HG02840 (cell line): ENCODE measurements around the gene TDRD6.

Source experiments
- ATAC-seq: cut with Tn5 transposase; IDR thresholded peaks from one replicate; pipeline ENCODE4 v1.9.1; 2021; ENCODE audit warnings: mild to moderate bottlenecking, moderate library complexity, moderate number of reproducible peaks; ENCODE audit not compliant: unreplicated experiment, low FRiP score

The TDRD6 gene

DNA sequence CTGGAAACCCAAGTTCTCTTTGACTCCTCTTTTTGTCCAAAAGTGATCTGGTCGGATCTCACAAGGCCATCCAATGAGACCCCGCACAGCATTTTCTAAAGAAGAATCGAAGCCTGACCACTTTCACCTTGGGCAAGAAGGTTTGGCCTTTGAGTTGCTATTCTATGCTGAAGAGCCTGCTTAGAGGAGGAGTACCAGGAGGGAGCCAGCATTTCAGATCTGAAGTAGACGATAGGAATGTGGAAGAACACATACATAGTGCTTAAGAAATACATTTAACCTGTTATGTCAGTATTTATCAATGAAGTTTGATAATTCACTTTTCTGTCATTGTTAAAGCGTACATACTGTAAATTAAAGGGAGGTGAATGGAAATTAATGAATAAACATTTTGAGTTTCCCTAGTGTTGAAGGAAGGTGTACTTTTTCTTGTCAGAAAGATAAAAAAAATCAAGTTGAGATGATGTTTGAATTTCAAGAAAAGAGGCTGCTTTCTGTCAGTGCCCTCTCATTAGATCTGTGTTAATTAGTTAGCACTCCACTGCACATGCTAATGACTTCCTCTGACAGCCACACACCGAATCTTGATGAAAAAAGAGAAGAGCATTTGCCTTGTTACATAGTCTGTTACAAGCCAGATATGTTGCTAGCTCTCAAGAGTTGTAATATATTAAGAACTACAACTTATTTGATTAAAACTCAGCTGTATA is 10.9 kb upstream of the TDRD6 start:
- no peak for ATAC-seq

DNA sequence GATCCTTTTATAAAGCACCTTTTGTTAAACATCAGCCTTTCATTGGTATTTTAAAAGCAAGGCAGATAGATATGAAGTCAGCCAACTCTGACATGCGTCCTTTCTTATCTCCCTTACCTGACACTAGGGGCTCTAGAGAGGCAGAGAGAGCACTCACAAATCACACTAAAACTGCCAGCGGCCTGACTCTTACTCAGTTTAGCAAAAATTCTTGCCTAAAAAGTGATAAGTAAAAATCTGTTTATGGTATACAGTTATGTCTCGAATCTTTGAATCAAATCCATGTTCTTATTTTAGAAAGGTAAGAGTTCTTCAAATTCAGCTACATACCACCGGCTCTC is 10.4 kb upstream of the TDRD6 start:
- ATAC-seq, result no peak

DNA sequence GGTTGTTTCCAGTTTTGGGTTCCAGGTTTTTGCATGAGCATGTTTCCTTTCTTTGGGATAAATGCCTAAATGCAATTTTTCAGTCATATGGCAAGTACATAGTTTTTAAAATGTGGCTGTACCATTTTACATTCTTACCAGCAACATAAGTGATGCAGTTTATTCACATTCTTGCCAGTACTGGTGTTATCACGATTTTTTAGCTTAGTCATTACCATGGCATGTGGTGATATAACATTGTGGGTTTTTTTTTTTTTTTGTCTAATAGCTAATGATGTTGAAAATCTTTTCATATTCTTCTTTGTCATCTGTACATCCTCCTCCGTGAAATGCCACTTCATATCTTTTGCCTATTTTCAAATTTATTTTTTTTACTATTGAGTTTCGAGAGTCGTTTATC is 2.9 kb upstream of the TDRD6 start:
- ATAC-seq, result no peak

DNA sequence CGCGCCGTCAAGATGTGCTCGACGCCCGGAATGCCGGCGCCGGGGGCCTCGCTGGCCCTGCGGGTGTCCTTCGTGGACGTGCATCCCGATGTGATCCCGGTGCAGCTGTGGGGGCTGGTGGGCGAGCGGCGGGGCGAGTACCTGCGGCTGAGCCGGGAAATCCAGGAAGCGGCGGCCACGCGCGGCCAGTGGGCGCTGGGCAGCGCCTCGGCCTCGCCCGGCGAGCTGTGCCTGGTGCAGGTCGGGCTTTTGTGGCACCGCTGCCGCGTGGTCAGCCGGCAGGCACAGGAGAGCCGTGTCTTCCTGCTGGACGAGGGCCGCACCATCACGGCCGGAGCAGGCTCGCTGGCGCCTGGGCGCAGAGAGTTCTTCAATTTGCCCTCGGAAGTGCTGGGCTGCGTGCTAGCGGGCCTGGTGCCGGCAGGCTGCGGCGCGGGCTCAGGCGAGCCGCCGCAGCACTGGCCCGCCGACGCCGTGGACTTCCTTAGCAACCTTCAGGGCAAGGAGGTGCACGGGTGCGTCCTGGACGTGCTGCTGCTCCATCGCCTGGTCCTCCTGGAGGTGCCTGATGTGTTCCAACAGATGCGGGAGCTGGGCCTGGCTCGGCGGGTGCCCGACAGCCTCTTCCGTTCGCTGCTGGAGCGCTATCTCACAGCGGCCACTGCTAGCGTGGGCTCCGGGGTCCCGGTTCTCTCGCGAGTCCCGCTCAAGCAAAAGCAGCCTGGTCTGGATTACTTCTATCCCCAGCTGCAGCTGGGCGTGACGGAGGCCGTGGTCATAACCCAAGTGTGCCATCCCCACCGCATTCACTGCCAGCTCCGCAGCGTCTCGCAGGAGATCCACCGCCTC is 656 bp downstream of the TDRD6 start:
- ATAC-seq, result no peak

DNA sequence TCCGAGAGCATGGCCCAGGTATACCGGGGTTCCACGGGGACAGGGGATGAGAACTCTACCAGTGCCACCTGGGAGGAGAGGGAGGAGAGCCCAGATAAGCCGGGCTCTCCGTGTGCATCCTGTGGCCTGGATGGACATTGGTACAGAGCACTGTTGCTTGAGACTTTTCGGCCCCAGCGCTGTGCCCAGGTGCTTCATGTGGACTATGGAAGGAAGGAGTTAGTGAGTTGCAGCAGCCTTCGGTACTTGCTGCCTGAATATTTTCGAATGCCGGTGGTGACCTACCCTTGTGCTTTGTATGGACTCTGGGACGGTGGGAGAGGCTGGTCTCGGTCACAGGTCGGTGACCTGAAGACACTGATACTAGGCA is 1.3 kb downstream of the TDRD6 start:
- no peak for ATAC-seq

DNA sequence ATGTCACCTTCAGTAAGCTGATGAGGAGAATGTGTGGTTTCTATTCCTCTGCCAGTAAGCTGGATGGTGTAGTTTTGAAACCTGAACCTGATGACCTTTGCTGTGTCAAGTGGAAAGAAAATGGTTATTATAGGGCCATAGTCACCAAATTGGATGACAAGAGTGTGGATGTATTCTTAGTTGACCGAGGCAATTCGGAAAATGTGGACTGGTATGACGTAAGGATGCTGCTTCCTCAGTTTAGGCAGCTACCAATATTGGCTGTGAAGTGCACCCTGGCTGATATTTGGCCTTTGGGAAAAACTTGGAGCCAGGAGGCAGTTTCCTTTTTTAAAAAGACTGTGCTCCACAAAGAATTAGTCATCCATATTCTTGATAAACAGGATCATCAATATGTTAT is 2.0 kb downstream of the TDRD6 start:
- ATAC-seq, result no peak

DNA sequence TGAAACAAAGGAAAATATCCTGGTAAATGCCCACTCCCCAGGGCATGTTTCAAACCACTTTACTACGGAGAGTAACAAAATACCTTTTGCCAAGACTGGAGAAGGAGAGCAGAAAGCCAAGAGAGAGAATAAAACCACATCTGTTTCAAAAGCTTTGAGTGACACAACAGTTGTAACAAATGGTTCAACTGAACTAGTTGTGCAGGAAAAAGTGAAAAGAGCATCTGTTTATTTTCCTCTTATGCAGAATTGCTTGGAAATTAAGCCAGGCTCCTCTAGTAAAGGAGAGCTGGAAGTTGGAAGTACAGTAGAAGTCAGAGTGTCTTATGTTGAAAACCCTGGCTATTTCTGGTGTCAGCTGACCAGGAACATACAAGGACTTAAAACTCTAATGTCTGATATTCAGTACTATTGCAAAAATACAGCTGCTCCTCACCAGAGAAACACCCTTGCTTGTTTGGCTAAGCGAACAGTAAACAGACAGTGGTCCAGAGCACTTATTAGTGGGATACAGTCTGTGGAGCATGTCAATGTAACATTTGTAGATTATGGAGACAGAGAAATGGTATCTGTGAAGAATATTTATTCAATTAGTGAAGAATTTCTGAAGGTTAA is 2.6 kb downstream of the TDRD6 start:
- ATAC-seq, result no peak

DNA sequence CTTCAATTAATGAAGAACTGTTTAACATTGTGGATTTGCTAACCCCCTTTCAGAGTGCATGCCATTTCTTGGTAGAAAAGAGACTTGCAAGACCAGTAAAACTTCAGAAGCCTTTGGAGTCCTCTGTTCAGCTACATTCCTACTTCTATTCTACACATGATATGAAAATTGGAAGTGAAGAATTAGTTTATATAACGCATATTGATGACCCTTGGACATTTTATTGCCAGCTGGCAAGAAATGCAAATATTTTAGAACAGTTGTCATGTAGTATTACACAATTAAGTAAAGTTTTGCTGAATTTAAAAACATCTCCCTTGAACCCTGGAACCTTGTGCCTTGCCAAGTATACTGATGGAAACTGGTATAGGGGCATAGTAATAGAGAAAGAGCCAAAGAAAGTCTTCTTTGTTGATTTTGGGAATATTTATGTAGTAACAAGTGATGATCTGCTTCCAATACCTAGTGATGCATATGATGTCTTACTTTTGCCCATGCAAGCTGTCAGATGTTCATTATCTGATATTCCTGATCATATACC is 3.3 kb downstream of the TDRD6 start:
- no peak for ATAC-seq

DNA sequence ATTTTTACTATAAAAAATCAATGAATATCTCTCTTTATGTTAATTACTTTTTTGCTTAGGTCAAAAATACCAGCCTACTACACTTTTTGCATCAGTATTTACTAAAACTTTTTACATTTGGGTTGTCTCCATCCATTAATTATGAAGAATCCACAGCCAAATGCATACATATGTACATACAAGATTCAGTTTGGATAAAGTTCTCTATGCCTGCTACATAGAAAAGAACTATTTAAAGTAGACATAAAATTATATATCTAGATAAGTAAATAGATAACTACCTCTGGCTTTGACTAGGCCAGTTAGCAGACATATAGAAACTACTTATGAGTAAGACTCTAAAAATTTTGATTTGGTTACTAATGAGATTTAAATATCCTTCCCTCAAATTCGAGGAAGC is 12.3 kb downstream of the TDRD6 start:
- ATAC-seq, result no peak

DNA sequence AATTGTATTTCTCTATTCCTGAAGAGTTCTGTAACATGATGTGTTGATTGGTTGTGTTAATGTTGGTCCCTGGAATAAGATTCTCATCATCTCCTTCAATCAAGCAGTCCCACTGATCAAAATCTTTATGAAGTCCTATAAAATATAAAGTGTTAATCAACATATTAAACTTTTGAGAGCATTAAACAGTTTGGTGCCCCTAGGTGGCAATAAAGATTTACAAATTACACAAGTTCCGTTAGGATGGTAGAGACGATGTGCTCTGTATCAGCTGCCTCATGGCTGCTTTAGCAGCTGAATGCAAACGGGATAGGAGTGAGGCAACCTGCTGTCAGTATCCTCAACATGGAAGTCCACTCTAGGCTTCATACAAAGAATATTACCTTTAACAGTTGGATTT is 16.9 kb downstream of the TDRD6 start:
- ATAC-seq, result no peak

DNA sequence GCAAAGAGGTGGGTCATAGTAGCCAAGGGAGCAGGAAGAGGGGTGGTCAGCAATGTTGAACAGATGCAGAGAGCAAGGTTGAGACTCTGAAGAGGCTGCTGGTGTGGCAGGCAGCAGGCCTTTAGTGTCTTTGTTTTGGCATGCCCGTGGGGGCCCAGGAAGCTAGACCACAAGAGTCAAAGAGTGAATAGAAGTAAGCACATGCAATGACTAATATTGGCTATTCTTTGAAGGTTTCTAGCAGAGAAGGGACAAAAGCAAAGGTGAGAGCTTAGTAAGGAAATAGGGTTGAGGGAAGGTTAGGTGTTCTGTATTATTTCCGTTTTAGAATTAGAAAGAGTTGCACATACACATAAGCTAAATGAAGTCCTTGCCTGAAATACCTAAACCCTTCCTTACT is 18.8 kb downstream of the TDRD6 start:
- no peak for ATAC-seq

DNA sequence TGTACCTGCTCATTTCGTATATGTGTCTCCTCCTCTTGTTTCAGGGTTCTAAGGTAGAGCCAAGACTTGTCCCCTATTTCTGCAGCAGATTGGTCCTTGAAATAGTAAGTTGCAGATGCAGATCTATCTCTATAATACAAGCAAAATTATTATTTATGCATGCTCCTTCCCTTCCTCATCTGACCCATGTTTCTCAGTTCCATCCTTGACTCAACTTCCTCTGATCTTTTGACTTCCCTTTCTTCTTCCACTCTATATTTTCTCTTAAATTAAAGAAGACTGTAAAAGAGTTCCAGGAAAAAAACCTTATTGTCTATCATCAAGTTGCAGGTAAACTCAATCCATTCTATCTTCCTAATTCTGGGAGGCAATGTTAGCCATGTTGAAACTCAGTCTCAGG is 23.8 kb downstream of the TDRD6 start:
- no peak for ATAC-seq

DNA sequence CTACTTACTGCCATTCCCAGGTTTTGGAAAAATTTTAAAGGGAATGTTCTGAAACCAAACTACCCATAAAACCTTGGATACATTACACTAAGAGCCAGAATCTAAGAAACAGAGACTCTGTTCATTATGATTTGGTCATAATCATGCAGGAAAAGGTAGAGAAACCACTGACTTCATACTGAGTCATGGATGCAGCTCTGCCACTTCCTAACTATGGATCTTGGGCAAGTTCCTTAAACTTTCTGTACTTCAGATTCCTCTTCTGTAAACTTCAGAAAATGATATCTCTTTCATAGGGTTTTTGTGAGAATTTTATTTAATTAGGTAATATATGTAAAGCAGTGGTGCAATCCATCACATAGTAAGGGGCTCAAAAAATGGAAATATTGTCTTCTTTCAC is 27.5 kb downstream of the TDRD6 start:
- ATAC-seq, result no peak

DNA sequence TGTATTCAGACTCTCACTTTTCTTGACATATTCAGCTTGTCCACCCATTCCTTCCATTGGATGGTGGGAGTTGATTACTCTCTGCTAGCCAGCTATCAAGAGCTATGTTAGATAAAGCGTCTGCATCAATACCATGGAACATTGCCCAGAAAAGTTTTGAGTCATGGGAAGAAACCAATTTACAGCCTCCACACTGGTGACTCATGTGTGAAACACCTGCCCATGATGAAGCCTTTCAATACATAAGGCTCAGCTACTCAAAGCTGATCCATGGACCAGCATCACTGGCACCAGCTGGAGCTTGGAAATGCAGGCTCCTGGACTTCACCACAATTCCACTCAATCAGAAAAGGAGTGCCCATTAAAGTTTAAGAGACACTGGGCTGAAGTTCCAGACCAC is 31.4 kb downstream of the TDRD6 start:
- no peak for ATAC-seq

DNA sequence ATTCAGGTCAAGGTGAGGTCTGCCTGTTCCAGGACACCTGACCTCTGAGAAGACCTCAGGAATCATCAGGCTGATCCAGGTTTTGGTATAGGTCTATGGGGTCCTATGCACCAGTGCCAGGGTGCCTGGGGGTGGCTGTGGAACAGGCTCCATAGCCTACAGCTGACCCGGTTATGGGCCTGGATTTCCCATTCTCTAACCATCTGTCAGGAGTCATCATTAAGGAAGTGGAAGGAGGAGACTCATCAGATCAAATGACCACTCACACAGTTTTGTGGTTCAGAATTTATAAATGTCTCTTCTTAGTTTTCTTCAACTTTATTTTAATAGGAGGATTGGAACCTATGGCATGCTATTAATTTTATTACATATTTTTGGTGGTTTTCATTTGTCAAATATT is 32.7 kb downstream of the TDRD6 start:
- no peak for ATAC-seq

DNA sequence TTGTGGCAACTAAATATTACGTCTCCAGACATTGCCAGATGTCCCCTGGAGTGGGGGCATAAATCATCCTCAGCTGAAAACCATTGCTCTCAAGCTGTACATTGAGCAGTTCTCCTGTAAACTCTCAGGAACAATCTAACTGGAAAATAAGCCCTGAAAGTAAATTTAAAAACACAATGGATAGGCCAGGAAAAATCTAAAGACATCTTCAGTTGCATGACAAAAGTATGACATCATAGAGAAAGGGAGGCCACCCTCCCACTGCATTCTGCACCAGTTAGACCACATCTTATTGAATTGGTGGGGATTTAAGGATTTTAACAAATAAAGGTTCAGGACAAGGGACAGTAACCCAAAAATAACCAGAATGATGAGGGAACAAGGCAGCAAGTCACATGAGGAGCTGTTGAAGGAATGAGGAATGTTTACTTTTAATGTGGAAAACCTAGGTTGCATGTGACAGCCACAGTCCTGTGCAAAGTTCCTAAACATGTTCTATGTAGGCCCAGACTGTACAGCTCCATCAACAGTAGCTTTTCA is 42.2 kb downstream of the TDRD6 start:
- ATAC-seq, result no peak

DNA sequence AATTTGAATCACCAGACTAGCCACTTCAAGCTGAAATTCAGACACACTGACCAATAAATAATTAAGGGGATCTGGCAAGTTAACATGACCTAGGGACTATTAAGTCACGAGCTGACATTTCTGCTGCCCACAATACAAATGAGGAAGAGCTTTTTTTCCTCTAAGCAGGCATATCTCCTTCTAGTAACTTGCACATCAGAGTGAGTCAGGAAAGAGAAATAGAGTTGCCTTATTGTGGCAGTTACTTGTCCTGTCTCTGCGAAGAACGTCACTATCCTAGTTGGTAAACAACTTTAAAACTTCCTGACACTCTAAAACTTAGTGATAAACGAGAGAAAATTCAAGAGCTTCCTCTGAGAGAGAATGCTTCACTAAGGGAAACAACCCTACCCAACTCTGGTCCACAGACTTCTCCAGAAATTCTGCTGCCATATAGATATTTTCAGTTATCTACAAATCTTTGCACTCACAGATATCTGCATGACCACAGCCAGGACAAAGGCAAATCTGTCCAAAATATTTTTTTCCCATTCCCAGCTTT is 43.3 kb downstream of the TDRD6 start:
- ATAC-seq, result no peak

DNA sequence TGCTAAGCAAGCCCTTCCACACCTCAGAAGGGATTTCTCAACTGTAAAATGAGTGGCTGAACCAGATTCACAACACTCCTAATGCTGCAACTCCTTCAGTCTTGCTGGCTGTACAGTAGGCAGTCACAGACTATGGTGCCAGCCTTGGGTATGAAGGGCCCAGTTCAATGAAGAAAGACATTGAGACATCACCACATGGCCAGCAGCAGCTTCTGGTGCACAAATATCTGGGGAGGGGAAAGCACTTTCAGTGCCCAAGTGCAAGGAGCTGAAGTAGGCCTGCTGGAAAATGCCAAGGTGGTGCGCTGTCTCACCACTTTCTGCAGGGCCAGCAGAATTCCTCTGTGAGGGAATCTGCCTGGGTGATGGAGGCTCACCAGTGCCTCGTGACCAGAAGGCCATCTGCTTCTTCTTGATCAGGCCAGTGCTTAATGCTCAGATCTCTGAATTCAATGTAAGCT is 45.7 kb downstream of the TDRD6 start:
- no peak for ATAC-seq

DNA sequence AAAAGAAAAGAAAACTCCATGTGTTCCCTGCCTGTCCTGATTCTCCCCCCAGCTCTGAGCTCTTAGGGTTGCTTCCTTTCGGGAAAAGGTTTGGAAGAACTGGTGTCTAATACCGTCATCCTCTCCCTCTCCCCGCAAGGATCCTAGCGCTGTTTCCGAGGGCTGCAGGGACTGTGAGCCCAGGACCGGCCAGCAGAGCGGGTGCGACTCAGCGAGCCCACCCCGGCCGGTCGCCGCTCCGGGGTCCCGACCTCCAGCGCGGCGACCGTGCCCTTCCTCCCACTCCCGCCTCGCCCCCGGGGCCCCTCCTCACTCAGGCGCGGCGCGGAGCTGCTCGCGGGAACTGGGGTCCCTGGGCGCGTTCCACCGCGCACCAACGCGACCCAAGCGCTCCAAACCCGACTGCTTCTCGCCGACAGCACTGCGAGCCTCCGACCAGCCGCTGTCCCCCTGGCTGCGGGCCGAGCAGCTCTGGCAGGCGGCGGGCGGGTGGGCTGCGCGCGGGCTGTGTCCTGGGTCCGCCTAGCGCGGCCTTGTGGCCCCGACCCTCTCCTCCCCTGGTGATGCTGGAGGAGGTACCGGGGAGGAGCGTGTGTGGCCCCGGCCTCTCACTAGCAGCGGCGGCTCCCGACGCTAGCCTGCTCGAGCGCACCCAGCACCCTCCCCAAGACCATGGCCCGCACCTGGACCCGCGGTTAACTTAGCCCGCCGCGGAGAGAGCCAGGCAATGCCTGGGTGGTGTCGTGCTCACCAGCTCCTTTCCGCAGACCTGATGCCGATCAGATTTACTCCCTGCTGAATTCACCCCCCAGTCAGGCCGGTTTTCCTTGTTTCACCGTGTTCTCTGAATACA is 47.4 kb downstream of the TDRD6 start, which contains the start of gene PLA2G7:
Gene PLA2G7, minus strand, starts transcription at position 509 of the 853 bp plus-strand sequence. CDS start 12,484 bp downstream, outside the sequence.
- no peak for ATAC-seq

DNA sequence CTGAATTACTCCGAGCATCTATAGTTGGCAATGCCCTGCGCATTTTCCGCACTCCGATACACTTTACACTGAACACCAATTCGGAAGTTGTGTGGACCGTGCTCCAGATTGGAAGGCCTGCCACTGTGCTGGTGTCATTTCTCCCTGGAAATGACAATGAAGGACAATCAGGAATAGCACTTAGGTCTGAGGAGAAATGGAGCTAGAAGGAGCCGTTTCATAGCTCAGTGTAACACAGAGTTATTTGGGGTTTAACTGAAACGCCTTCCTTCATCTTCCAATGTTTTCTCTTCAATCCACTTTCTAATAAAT is 48.0 kb downstream of the TDRD6 start:
- no peak for ATAC-seq
